Measurements from ENCODE around the gene ZMIZ1.

Gene ZMIZ1

DNA sequence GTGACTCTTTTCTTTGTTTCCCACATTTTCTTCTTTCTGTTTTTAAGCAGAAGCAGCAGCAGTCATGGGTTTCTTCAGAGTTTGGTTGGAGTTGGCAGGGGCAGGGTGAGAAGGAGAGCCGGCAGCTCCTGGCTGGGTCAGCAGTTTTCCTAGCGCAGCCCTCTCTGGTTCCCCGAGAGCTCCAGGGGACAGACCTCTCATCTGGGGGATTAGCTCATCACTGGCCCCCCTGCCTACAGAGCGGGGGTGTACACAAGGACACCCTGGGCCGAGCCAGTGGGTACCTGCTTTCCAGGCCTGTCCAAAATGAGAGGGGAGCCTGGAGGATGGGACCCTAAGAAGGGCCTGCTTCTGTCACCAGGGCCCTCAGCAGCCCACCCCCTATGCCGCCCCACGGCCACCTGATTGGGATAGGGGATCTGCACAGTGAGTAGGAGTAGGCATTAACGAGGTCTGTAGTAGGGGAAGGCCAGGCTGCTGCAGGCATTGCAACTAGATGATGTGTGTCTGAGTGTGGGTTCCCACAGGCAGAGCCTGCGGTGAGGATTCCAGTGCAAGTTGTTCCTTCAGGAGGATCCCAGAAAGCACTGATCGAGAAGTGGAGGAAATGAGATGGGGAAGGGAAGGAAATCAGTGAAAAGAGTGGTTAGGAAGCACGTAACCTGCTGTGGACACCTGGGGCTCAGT is 155.6 kb downstream of the ZMIZ1 start:
- no peak for TF ChIP-seq CTCF (conservative IDR thresholded peaks at IDR 0.05; ENCODE audit: low read length)
- no peak for TF ChIP-seq EZH2phosphoT487 (IDR thresholded peaks at IDR 0.05; ENCODE audit: borderline replicate concordance)
- Histone ChIP-seq H3K4me2 (ENCODE audit: low read depth, low read length, poor library complexity, severe bottlenecking) (no peak overlapping the region), H4K20me1 (ENCODE audit: insufficient read depth, low read length, poor library complexity, severe bottlenecking) (no peaks in the 10 kb centered on the region), H3K27me3 (ENCODE audit: insufficient read depth, low read length, poor library complexity, severe bottlenecking) (no peaks in the 10 kb centered on the region), H3K9ac (ENCODE audit: low read depth, low read length, poor library complexity, severe bottlenecking) (no peak overlapping the region), H3K36me3 (ENCODE audit: insufficient read depth, low read length) (peaks cover 98% of the 10 kb centered on the region; the same call in 1 of the 2 replicates), H2AFZ (ENCODE audit: low read length) (no peak overlapping the region), H3F3A (ENCODE audit: low read depth) (no peaks in the 10 kb centered on the region), H3K9me3 (ENCODE audit: insufficient read depth, low read depth, low read length) (no peaks in the 10 kb centered on the region), H3K79me2 (ENCODE audit: insufficient read depth, low read length) (no peaks in the 10 kb centered on the region), H3K4me1 (ENCODE audit: insufficient read depth, low read length, poor library complexity, severe bottlenecking) (no peaks in the 10 kb centered on the region), H3K4me3 (ENCODE audit: low read length, poor library complexity, severe bottlenecking) (no peak overlapping the region), H3K9me2 (replicated peaks; ENCODE audit: low read depth, low read length) (no peaks in the 10 kb centered on the region)

DNA sequence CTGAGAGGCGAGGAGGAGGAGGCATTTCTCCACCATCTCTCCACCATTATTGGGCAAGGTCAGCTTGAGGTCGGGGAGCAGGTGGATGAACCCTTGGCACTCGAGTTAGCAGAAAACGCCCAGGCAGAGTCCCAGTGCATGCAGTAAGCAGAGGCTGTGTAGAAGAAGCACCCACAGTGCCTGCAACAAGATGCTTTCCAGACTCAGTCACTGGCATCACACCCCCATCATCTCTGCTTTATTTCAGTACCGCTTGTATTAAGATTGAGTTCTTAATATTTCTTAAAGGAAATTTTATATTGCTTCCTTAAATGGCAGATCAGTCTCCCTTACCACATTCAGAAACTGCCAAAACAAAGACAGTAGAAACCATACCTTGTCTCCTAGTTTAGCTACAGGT is 156.2 kb downstream of the ZMIZ1 start:
- Histone ChIP-seq H3K9me3 (ENCODE audit: insufficient read depth, low read depth, low read length) (no peaks in the 10 kb centered on the region), H3K9ac (ENCODE audit: low read depth, low read length, poor library complexity, severe bottlenecking) (no peak overlapping the region), H3K79me2 (ENCODE audit: insufficient read depth, low read length) (no peaks in the 10 kb centered on the region), H3K27me3 (ENCODE audit: insufficient read depth, low read length, poor library complexity, severe bottlenecking) (no peaks in the 10 kb centered on the region), H4K20me1 (ENCODE audit: insufficient read depth, low read length, poor library complexity, severe bottlenecking) (no peaks in the 10 kb centered on the region), H3K36me3 (ENCODE audit: insufficient read depth, low read length) (peaks cover 98% of the 10 kb centered on the region; the same call in 1 of the 2 replicates), H3K4me2 (ENCODE audit: low read depth, low read length, poor library complexity, severe bottlenecking) (no peak overlapping the region), H3K4me3 (ENCODE audit: low read length, poor library complexity, severe bottlenecking) (no peak overlapping the region), H3K9me2 (replicated peaks; ENCODE audit: low read depth, low read length) (no peaks in the 10 kb centered on the region), H2AFZ (ENCODE audit: low read length) (no peak overlapping the region), H3F3A (ENCODE audit: low read depth) (no peaks in the 10 kb centered on the region), H3K4me1 (ENCODE audit: insufficient read depth, low read length, poor library complexity, severe bottlenecking) (no peaks in the 10 kb centered on the region)
- no peak for TF ChIP-seq EZH2phosphoT487 (IDR thresholded peaks at IDR 0.05; ENCODE audit: borderline replicate concordance)
- TF ChIP-seq CTCF (conservative IDR thresholded peaks at IDR 0.05; ENCODE audit: low read length) = no peak

DNA sequence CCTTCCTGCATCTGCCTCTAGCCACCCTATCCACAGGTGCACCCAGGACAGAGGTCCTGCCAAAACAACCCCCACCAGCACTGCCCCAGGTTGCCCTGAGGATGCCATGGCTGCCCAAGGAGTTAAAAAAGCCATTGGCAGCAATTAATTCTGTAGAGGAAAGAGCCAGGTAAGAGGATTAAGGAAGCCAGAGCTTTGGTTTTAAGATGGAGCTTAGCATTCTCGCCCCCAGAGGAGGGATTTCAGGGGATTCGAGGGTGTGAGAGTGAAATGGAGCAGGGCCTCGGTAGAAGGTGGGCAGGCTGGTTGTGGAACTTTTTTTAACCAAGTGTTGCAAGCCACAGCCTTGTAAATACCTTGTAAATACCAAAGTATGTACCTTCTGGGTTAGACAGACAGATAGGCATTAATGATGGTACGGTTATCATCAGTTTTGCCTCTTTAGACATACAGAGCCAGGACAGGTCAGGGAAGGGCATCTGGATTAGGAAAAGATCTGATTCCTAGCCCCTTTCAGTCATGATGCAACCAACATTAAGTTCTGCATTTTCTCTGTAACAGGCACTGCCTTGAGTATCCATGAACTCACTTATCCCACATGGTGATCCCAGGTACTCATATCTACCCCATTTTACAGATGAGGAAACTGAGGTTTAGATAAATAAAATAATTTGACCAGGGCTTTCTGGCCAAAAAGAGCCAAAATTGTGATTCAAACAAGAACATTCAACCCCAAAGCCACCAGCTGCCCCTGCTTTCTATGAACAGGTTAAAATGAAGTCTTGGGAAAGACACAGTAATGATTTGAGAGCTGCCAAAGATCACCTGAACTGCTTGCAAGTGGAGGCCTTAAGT is 157.9 kb downstream of the ZMIZ1 start:
- no peaks in the 10 kb centered on the region for H3K4me1 ChIP-seq (ENCODE audit: insufficient read depth, low read length, poor library complexity, severe bottlenecking)

More for the DNA sequence above, 157.9 kb downstream of the ZMIZ1 start:
- TF ChIP-seq EZH2phosphoT487 (IDR thresholded peaks at IDR 0.05; ENCODE audit: borderline replicate concordance) (no peak), CTCF (conservative IDR thresholded peaks at IDR 0.05; ENCODE audit: low read length) (no peak)
- Histone ChIP-seq H3K9me3 (ENCODE audit: insufficient read depth, low read depth, low read length) (no peaks in the 10 kb centered on the region), H2AFZ (ENCODE audit: low read length) (no peak overlapping the region), H4K20me1 (ENCODE audit: insufficient read depth, low read length, poor library complexity, severe bottlenecking) (no peaks in the 10 kb centered on the region), H3F3A (ENCODE audit: low read depth) (no peaks in the 10 kb centered on the region), H3K27me3 (ENCODE audit: insufficient read depth, low read length, poor library complexity, severe bottlenecking) (no peaks in the 10 kb centered on the region), H3K9me2 (replicated peaks; ENCODE audit: low read depth, low read length) (no peaks in the 10 kb centered on the region), H3K36me3 (ENCODE audit: insufficient read depth, low read length) (peaks cover 93% of the 10 kb centered on the region; the same call in 1 of the 2 replicates), H3K4me2 (ENCODE audit: low read depth, low read length, poor library complexity, severe bottlenecking) (no peak overlapping the region), H3K9ac (ENCODE audit: low read depth, low read length, poor library complexity, severe bottlenecking) (no peak overlapping the region), H3K79me2 (ENCODE audit: insufficient read depth, low read length) (no peaks in the 10 kb centered on the region), H3K4me3 (ENCODE audit: low read length, poor library complexity, severe bottlenecking) (no peak overlapping the region)

All from Loucy (cell line).